ACHN (cell line): ENCODE measurements around the gene SH3PXD2A.

Source experiments
- DNase-seq: peaks from one replicate; pipeline ENCODE4 v3.0.0-alpha.2; 2015
- in situ Hi-C: cut with HindIII; loops from 2 replicates; pipeline ENCODE4 v1.10.0; 2017; ENCODE audit warnings: low sequenced_read_pairs, low pct_ligation_motif_present, low pct_unique_long_range_greater_than_20kb

The SH3PXD2A gene

GRCh38 chr10:103679096-103679790, 176.1 kb downstream of the SH3PXD2A start:
- in situ Hi-C loops: no loop called here
- DNase-seq: no peak

GRCh38 chr10:103678178-103678526, 177.2 kb downstream of the SH3PXD2A start:
- DNase-seq: no peak

GRCh38 chr10:103677486-103678177, 177.7 kb downstream of the SH3PXD2A start:
- in situ Hi-C loops: no loop called here
- no peak for DNase-seq

More at GRCh38 chr10:103678178-103678526, 177.2 kb downstream of the SH3PXD2A start:
- in situ Hi-C loops: no loop called here

GRCh38 chr10:103676851-103677417, 178.4 kb downstream of the SH3PXD2A start:
- DNase-seq: no peak
- in situ Hi-C loops: no loop called here

- in situ Hi-C loops: no loop called here
- no peak for DNase-seq
These were observed 179.2 kb downstream of the SH3PXD2A start for GRCh38 chr10:103676058-103676785.

GRCh38 chr10:103673606-103674005, 181.8 kb downstream of the SH3PXD2A start:
- in situ Hi-C loops: no loop called here
- no peak for DNase-seq

- in situ Hi-C loops: no loop called here
- no peak for DNase-seq
These were observed 183.0 kb downstream of the SH3PXD2A start for GRCh38 chr10:103672345-103672744.

- no peak for DNase-seq
- in situ Hi-C loops: no loop called here
These were observed 184.1 kb downstream of the SH3PXD2A start for GRCh38 chr10:103671126-103671895.

- no peak for DNase-seq
- in situ Hi-C loops: no loop called here
These were observed 185.4 kb downstream of the SH3PXD2A start for GRCh38 chr10:103669944-103670343.

GRCh38 chr10:103669243-103669929, 186.0 kb downstream of the SH3PXD2A start:
- no peak for DNase-seq
- in situ Hi-C loops: no loop called here

- peak; percentile 24 for DNase-seq
- in situ Hi-C loops: no loop called here
These were observed 186.8 kb downstream of the SH3PXD2A start for GRCh38 chr10:103668351-103669242.

- in situ Hi-C loops: no loop called here
These were observed 188.0 kb downstream of the SH3PXD2A start for GRCh38 chr10:103667356-103667755.

GRCh38 chr10:103666762-103667150, 188.6 kb downstream of the SH3PXD2A start:
- in situ Hi-C loops: no loop called here
- DNase-seq: no peak

More at GRCh38 chr10:103667356-103667755, 188.0 kb downstream of the SH3PXD2A start:
- DNase-seq: no peak

GRCh38 chr10:103666087-103666761, 189.2 kb downstream of the SH3PXD2A start:
- in situ Hi-C loops: no loop called here
- DNase-seq: peak; percentile 47

GRCh38 chr10:103665162-103665889, 190.1 kb downstream of the SH3PXD2A start:
- DNase-seq: no peak
- in situ Hi-C loops: no loop called here

- DNase-seq: no peak
These were observed 191.6 kb downstream of the SH3PXD2A start for GRCh38 chr10:103663802-103664201.

More at GRCh38 chr10:103663802-103664201, 191.6 kb downstream of the SH3PXD2A start:
- in situ Hi-C loops: no loop called here
